GM18520 (cell line): ENCODE measurements around the gene CCDC12.
A peak's percentile ranks its signal among the peaks of the same experiment; 100 is the strongest.
"Not testable (repeated sequence)": the region's sequence is repeated elsewhere in the genome, so short reads cannot be mapped to it uniquely, and the experiment has no call there.

Source experiments
- ATAC-seq: cut with Tn5 transposase; IDR thresholded peaks from one replicate; pipeline ENCODE4 v1.9.1; 2021; ENCODE audit not compliant: unreplicated experiment

The CCDC12 gene

GRCh38 chr3:46982546-46982945 is 6.0 kb upstream of the CCDC12 start:
- no peak for ATAC-seq

DNA sequence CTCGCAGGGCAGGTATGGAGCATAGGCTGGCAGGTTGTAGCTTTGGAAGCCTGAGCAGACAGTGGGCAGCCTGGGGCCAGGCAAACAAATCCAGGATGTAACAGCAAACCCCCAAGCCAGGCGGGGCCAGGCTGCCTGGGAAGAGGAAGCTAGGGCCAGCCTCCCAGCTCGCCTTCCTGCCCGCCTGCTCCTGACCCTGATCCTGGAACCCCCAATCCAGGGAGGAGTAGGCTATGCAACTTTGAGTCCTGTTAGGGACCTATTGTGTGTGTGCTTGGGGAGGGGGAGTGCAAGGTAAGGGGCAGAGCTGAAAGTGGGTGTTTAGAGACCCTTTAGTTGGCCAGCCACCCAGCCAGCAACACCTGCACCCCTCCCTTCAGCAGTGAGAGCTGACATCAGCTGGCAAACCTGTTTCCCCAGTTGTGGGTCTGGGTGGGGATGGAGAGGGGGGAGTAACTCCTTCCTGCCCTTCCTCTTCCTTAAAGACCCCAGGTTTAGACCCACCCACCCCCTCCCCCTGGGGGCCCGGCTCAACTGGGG is 5.5 kb upstream of the CCDC12 start:
- ATAC-seq: no peak

GRCh38 chr3:46979958-46980497 is 3.5 kb upstream of the CCDC12 start:
- ATAC-seq: no peak

- ATAC-seq: peak; percentile 73
These were observed 2.7 kb upstream of the CCDC12 start, which contains the start of gene NBEAL2 for GRCh38 chr3:46978985-46979944. NBEAL2 (plus strand) TSS chr3:46979666; CDS start chr3:46979862, 196 bp downstream.

DNA sequence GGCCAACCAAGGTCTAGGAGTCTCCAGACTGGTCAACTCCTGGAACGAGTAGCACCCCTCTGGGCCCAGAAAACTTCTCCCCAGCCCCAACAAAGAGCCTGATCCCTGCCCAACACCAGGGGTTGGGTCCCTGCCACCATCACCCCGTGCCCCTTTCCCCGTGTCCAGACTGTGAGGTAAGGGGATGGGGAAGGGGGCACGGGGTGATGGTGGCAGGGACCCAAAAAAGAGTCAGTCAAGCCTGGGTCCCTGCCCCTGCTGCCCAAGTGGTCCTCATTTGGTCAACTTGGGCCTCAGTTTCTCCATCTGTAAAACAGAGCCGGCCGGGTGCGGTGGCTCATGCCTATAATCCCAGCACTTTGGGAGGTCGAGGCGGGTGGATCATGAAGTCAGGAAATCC is 1.8 kb upstream of the CCDC12 start:
- ATAC-seq: no peak

- ATAC-seq: no peak
These were observed 1.3 kb upstream of the CCDC12 start for GRCh38 chr3:46977811-46978195.

GRCh38 chr3:46974421-46975171 is 1.9 kb downstream of the CCDC12 start:
- ATAC-seq: no peak

DNA sequence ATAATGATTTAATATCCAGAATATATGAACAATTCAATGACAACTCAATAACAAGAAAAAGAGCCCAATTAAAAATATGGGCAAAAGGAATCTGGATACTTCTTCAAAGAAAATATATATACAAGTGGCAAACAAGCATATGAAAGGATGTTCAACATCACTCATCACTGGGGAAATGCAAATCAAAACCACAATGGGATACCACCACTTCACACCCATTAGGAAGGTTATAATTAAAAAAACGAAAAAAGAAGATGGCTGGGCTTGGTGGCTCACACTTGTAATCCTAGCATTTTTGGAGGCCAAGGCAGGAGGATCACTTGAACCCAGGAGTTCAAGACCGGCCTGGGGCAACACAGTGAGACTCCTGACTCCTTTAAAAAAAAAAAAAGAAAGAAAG is 4.1 kb downstream of the CCDC12 start:
- no peak for ATAC-seq

GRCh38 chr3:46971742-46972141 is 4.8 kb downstream of the CCDC12 start:
- no peak for ATAC-seq

DNA sequence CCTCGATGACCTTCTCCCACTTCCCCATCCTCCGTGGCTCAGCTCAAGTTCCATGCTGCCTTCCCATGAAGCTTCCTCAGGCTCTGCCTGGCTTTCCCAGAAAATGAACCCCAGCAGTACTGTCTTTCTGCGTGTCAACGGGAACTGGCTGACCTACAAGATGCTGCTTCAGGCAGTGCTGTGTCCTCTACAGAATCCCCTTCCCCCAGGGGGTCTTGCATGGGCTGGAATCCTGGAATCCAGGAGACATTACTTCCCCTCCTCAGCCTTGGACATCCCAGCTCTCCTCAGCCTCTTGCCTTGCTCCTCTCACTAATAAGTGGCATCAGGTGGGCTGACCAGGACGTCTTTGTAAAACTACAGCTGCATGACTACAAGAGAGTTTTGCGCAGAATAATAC is 5.4 kb downstream of the CCDC12 start:
- ATAC-seq: no peak

- ATAC-seq: no peak
These were observed 6.0 kb downstream of the CCDC12 start for GRCh38 chr3:46970391-46971091.

DNA sequence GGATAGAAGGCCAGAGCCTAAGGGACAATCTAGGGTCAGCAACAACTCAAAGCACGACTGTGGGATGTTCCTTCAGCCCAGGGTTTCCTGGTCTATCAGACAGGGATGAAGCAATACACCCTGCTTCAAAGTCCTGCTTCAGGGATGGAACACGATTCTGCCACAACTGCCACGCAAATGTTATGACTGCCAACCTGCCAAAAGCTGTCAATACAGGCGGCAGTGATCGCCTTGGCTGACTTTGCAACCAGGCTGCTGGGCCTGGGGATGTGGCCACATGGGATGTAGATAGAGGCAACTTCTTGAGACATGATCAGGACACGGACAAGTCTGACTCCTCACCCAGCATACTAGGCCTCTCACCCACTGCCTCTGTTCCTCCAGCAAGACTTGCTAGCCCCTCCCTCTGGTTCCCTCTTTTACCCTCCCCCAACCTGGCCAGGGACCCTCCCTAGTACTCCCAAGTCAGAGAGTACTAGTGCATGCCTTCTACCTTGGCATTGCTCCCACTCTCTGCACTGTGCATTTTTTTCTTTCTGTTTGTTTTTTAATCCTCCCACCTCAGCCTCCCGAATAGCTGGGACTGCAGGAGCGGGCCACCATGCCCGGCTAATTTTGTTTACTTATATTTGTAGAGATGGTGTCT is 7.6 kb downstream of the CCDC12 start:
- no peak for ATAC-seq

GRCh38 chr3:46966811-46967210 is 9.7 kb downstream of the CCDC12 start:
- no peak for ATAC-seq

GRCh38 chr3:46965151-46965550 is 11.4 kb downstream of the CCDC12 start:
- no peak for ATAC-seq

DNA sequence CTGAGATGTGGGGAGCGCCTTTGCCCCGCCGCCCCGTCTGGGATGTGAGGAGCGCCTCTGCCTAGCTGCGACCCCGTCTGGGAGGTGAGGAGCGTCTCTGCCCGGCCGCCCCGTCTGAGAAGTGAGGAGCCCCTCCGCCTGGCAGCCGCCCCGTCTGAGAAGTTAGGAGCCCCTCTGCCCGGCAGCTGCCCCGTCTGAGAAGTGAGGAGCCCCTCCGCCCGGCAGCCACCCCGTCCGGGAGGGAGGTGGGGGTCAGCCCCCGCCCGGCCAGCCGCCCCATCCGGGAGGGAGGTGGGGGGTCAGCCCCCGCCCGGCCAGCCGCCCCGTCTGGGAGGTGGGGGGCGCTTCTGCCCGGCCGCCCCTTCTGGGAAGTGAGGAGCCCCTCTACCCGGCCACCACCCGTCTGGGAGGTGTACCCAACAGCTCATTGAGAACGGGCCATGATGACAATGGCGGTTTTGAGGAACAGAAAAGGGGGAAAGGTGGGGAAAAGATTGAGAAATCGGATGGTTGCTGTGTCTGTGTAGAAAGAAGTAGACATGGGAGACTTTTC is 12.4 kb downstream of the CCDC12 start:
- not testable (repeated sequence) for ATAC-seq

- ATAC-seq: no peak
These were observed 13.6 kb downstream of the CCDC12 start for GRCh38 chr3:46962990-46963389.

DNA sequence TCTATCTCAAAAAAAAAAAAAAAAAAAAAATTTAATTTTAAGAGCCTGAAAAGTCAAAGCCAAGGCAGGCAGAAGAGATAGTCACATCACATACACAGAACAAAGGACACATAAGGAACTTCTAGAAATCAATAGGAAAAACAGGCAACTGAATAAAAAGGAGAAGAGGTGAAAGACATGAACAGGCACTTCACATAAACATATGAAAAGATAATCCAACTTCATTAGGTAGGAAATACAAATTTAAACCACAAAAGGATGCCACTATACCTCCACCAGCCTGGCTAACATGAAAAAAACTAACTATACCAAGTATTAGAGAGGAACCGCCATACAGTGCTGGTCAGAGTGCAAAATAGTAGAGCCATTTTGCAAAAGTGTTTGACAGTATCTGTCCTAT is 14.1 kb downstream of the CCDC12 start:
- no peak for ATAC-seq

- no peak for ATAC-seq
These were observed 15.7 kb downstream of the CCDC12 start for GRCh38 chr3:46960835-46961234.

- ATAC-seq: no peak
These were observed 16.4 kb downstream of the CCDC12 start for GRCh38 chr3:46960081-46960701.

DNA sequence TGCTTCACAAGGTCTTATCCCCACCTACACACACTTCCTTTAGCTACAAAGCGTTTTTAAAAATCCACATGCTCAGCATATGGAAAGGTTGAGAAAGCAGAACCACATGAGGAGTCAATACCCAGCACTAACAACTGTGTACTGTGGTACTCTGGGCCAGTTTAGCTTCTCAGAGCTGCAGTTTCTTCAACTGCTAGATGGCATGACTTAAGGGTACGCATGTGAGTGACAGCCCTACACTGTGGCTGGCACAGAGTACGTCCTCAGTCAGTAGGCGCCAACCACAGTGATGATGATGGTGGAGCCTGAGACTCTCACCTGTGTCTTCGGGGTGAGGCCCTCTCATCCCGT is 17.4 kb downstream of the CCDC12 start:
- no peak for ATAC-seq
